Left ventricle myocardium inferior (tissue), 1 donor: ENCODE data around the gene SEPHS2. TPM values are rescaled to one million over a fixed set of nuclear protein-coding genes. Genes with fewer than 3 reads are reported as not detected.
A peak's percentile ranks its signal among the peaks of the same experiment; 100 is the strongest.
"Not testable (repeated sequence)": the region's sequence is repeated elsewhere in the genome, so short reads cannot be mapped to it uniquely, and the experiment has no call there.

Experiments
- DNase-seq: peaks from one replicate; pipeline ENCODE4 v3.0.0-alpha.2; 2020
- H3K27ac ChIP-seq: fragments of 200-600 bp; replicated peaks from 2 replicates; pipeline ENCODE4 v1.8.0; 2021
- H3K27me3 ChIP-seq: fragments of 200-600 bp; 2 replicates; pipeline ENCODE4 v1.8.0; 2021; ENCODE audit warnings: low read depth
- H3K36me3 ChIP-seq: fragments of 200-600 bp; 2 replicates; pipeline ENCODE4 v1.8.0; 2021
- H3K4me1 ChIP-seq: fragments of 200-600 bp; 2 replicates; pipeline ENCODE4 v1.8.0; 2021
- H3K4me3 ChIP-seq: fragments of 200-600 bp; 2 replicates; pipeline ENCODE4 v1.8.0; 2021; ENCODE audit warnings: mild to moderate bottlenecking, moderate library complexity
- H3K9me3 ChIP-seq: fragments of 200-600 bp; replicated peaks from 2 replicates; pipeline ENCODE4 v1.8.0; 2021
- CTCF ChIP-seq: fragments of 200-600 bp; IDR thresholded peaks from 2 replicates; pipeline ENCODE4 v1.8.0; 2021; ENCODE audit warnings: antibody characterized with exemption, mild to moderate bottlenecking, borderline replicate concordance
- intact Hi-C: fragments of 100-400 bp; cut with micrococcal nuclease; formaldehyde crosslinking; loops from one replicate; pipeline ENCODE4 v1.11.0; 2022
- total RNA-seq: library from RNA; stranded (reverse); fragmentation: NEBNext Ultra II Directional; extraction: Animal tissue kit (Norgen Biotek cat#: 25700); gene quantifications from one replicate; pipeline ENCODE4 v1.2.1, GENCODE V29; 2021
- donor health status: DM: no; HTN: yes; CAD: no; lungs with severe emphysema.

SEPHS2 gene
- total RNA-seq, 1 donor from 2014 or later: 29.8 TPM

GRCh38 chr16:30473231-30474073, 27.8 kb upstream of the SEPHS2 start:
- intact Hi-C loops: no loop called here
- peak overlapping the region; percentile 2 for H3K4me3 ChIP-seq
- no peaks in the 10 kb centered on the region for H3K4me1 ChIP-seq

GRCh38 chr16:30472328-30472942, 26.8 kb upstream of the SEPHS2 start, which contains the start of gene ITGAL:
Gene ITGAL (plus strand): TSS chr16:30472742. CDS start chr16:30472838, 96 bp downstream.
- H3K27me3 ChIP-seq: peaks cover 69% of the 10 kb centered on the region
- no peaks in the 10 kb centered on the region for H3K9me3 ChIP-seq
- intact Hi-C loops: no loop called here
- no peaks in the 10 kb centered on the region for H3K4me1 ChIP-seq
- H3K27ac ChIP-seq: no peak within 1 kb of the TSS
- no peak for TF ChIP-seq CTCF
- peak; percentile 27 for DNase-seq
- no peaks in the 10 kb centered on the region for H3K36me3 ChIP-seq
- H3K4me3 ChIP-seq: peak within 1 kb of the TSS; percentile 2

More at GRCh38 chr16:30473231-30474073, 27.8 kb upstream of the SEPHS2 start:
- Histone ChIP-seq H3K27ac (no peak overlapping the region), H3K36me3 (no peaks in the 10 kb centered on the region), H3K27me3 (peaks cover 72% of the 10 kb centered on the region), H3K9me3 (no peaks in the 10 kb centered on the region)
- TF ChIP-seq CTCF: no peak
- no peak for DNase-seq

GRCh38 chr16:30470632-30470995, 24.9 kb upstream of the SEPHS2 start:
- H3K27ac ChIP-seq: no peak overlapping the region
- DNase-seq: no peak
- no peak overlapping the region for H3K4me3 ChIP-seq
- intact Hi-C loops: no loop called here
- H3K36me3 ChIP-seq: no peaks in the 10 kb centered on the region
- no peaks in the 10 kb centered on the region for H3K4me1 ChIP-seq
- H3K9me3 ChIP-seq: no peaks in the 10 kb centered on the region
- peaks cover 51% of the 10 kb centered on the region for H3K27me3 ChIP-seq
- TF ChIP-seq CTCF: no peak

- DNase-seq: no peak
- H3K36me3 ChIP-seq: no peaks in the 10 kb centered on the region
- H3K27ac ChIP-seq: no peak overlapping the region
- H3K9me3 ChIP-seq: no peaks in the 10 kb centered on the region
- H3K4me1 ChIP-seq: no peaks in the 10 kb centered on the region
- H3K27me3 ChIP-seq: peaks cover 46% of the 10 kb centered on the region
- no peak overlapping the region for H3K4me3 ChIP-seq
- no peak for TF ChIP-seq CTCF
- intact Hi-C loops: no loop called here
These were observed 24.5 kb upstream of the SEPHS2 start for GRCh38 chr16:30470170-30470512.

GRCh38 chr16:30464078-30464477, 18.4 kb upstream of the SEPHS2 start:
- H3K27me3 ChIP-seq: no peaks in the 10 kb centered on the region
- intact Hi-C loops: no loop called here

GRCh38 chr16:30461426-30461825, 15.8 kb upstream of the SEPHS2 start:
- DNase-seq, intact Hi-C loops, H3K36me3 ChIP-seq, H3K4me1 ChIP-seq, H3K27me3 ChIP-seq, H3K4me3 ChIP-seq, H3K9me3 ChIP-seq, H3K27ac ChIP-seq: not testable (repeated sequence)

More at GRCh38 chr16:30464078-30464477, 18.4 kb upstream of the SEPHS2 start:
- Histone ChIP-seq H3K27ac (no peak overlapping the region), H3K4me1 (no peaks in the 10 kb centered on the region), H3K9me3 (no peaks in the 10 kb centered on the region), H3K36me3 (no peaks in the 10 kb centered on the region), H3K4me3 (no peak overlapping the region)
- no peak for TF ChIP-seq CTCF
- no peak for DNase-seq
